HepG2 (cell line): ENCODE data around the gene ARHGAP45. TPM values are rescaled to one million over a fixed set of nuclear protein-coding genes. Genes with fewer than 3 reads are reported as not detected.

Source experiments
- KLF11 ChIP-seq: IDR thresholded peaks from 2 replicates; pipeline ENCODE4 v1.6.1; 2016; ENCODE audit warnings: missing compliant biosample characterization
- MEIS2 ChIP-seq: sonication (generic); formaldehyde crosslinking; IDR thresholded peaks from 2 replicates; pipeline ENCODE4 v1.9.0; 2021; ENCODE audit warnings: mild to moderate bottlenecking, missing genetic modification reagents
- MTF2 ChIP-seq: sonication (generic); formaldehyde crosslinking; IDR thresholded peaks from 2 replicates; pipeline ENCODE4 v1.5.0; 2020; ENCODE audit warnings: missing genetic modification reagents, borderline replicate concordance
- NFYC ChIP-seq: IDR thresholded peaks from 2 replicates; pipeline ENCODE4 v1.6.1; 2016; ENCODE audit warnings: missing genetic modification reagents, missing compliant biosample characterization
- PAXIP1 ChIP-seq: sonication (generic); formaldehyde crosslinking; conservative IDR thresholded peaks from 2 replicates; pipeline ENCODE4 v1.4.0; 2020; ENCODE audit warnings: mild to moderate bottlenecking, missing genetic modification reagents, moderate library complexity
- RXRB ChIP-seq: IDR thresholded peaks from 2 replicates; pipeline ENCODE4 v1.6.1; 2016; ENCODE audit warnings: borderline replicate concordance, missing genetic modification reagents, missing compliant biosample characterization
- SNRNP70 ChIP-seq: fragments of 200-400 bp; formaldehyde crosslinking; IDR thresholded peaks from 2 replicates; pipeline ENCODE4 v1.6.1; 2017; ENCODE audit warnings: mild to moderate bottlenecking, low read depth, low read length, moderate library complexity
- SOX5 ChIP-seq: IDR thresholded peaks from 2 replicates; pipeline ENCODE4 v1.6.1; 2016; ENCODE audit warnings: borderline replicate concordance
- TRIM22 ChIP-seq: fragments of 450-650 bp; IDR thresholded peaks from 2 replicates; pipeline ENCODE4 v1.6.1; 2017
- ZBTB10 ChIP-seq: sonication (generic); formaldehyde crosslinking; IDR thresholded peaks from 2 replicates; pipeline ENCODE4 v1.4.0; 2020; ENCODE audit warnings: missing genetic modification reagents, borderline replicate concordance
- ZBTB7B ChIP-seq: sonication (generic); formaldehyde crosslinking; IDR thresholded peaks from 2 replicates; pipeline ENCODE4 v1.4.0; 2020; ENCODE audit warnings: missing genetic modification reagents
- ZFP37 ChIP-seq: sonication (generic); formaldehyde crosslinking; IDR thresholded peaks from 2 replicates; pipeline ENCODE4 v1.4.0; 2020; ENCODE audit warnings: missing genetic modification reagents, borderline replicate concordance
- ZNF18 ChIP-seq: sonication (generic); formaldehyde crosslinking; IDR thresholded peaks from 2 replicates; pipeline ENCODE4 v1.8.0; 2022; ENCODE audit warnings: mild to moderate bottlenecking, missing genetic modification reagents; ENCODE audit not compliant: insufficient replicate concordance
- ZNF207 ChIP-seq: fragments of 450-650 bp; IDR thresholded peaks from 2 replicates; pipeline ENCODE4 v1.6.1; 2016; ENCODE audit warnings: antibody characterized with exemption, borderline replicate concordance
- ZNF33B ChIP-seq: sonication (generic); formaldehyde crosslinking; IDR thresholded peaks from 2 replicates; pipeline ENCODE4 v1.5.1; 2020; ENCODE audit warnings: mild to moderate bottlenecking, missing genetic modification reagents
- ZNF503 ChIP-seq: sonication (generic); formaldehyde crosslinking; IDR thresholded peaks from 2 replicates; pipeline ENCODE4 v1.4.0; 2020; ENCODE audit warnings: missing genetic modification reagents
- ZNF83 ChIP-seq: sonication (generic); formaldehyde crosslinking; IDR thresholded peaks from 2 replicates; pipeline ENCODE4 v1.4.0; 2020; ENCODE audit warnings: missing genetic modification reagents, mild to moderate bottlenecking, borderline replicate concordance
- ZNF891 ChIP-seq: sonication (generic); formaldehyde crosslinking; IDR thresholded peaks from 2 replicates; pipeline ENCODE4 v1.5.0; 2020; ENCODE audit warnings: mild to moderate bottlenecking, missing genetic modification reagents
- polyA plus RNA-seq, 8 experiments: library from polyadenylated mRNA; depleted of rRNA in 3 of 8; stranded (reverse) in 7 of 8; unstranded in 1 of 8; fragments of >200 nt; fragmentation: Illumina TruSeq in 4 of 8; extraction: Trizol in 4 of 8; gene quantifications; 2 replicates each; pipeline versions ENCODE4 v1.2.1 to v1.2.3, GENCODE V29; 2011 to 2016; ENCODE audit warnings: low read depth in 4 of 8, missing spikeins in 1 of 8, mixed read lengths in 1 of 8; ENCODE audit not compliant: insufficient read depth in 1 of 8
- total RNA-seq, 5 experiments: library from RNA; depleted of rRNA; stranded (reverse); fragments of >200 nt; fragmentation: Illumina TruSeq; extraction: Trizol; gene quantifications; 2 replicates each; pipeline ENCODE4 v1.2.3, GENCODE V29; 2016; ENCODE audit warnings: low read depth in 1 of 5

Gene ARHGAP45
- total and polyA plus RNA-seq, 2 of the 13 experiments (the other 11 are each of a cell fraction or from before 2014, with no cell fraction given): 0.84 to 32.0 TPM

- TF ChIP-seq ZBTB10 (CRISPR knock-in tag): no peak
- peak; percentile 45; the same call in 1 of the 2 replicates for TF ChIP-seq ZNF503 (CRISPR knock-in tag)
- no peak for TF ChIP-seq ZNF891 (CRISPR knock-in tag)
- 0 out of 2 replicates have a peak, but pooled peaks have one; percentile 74 for TF ChIP-seq ZFP37
- peak; percentile 26; the same call in 1 of the 2 replicates for TF ChIP-seq MEIS2 (CRISPR knock-in tag)
- peak; percentile 50; the same call in 1 of the 2 replicates for TF ChIP-seq PAXIP1 (CRISPR knock-in tag)
- TF ChIP-seq SNRNP70: no peak
- TF ChIP-seq NFYC (CRISPR knock-in tag): peak; percentile 18; the same call in 1 of the 2 replicates
- peak; percentile 47; the same call in 1 of the 2 replicates for TF ChIP-seq ZNF83 (CRISPR knock-in tag)
- TF ChIP-seq MTF2 (CRISPR knock-in tag): no peak
- peak; percentile 88 for TF ChIP-seq ZBTB7B
- TF ChIP-seq SOX5 (CRISPR knock-in tag): peak; percentile 41
- peak; percentile 77 for TF ChIP-seq ZNF18 (CRISPR knock-in tag)
- peak; percentile 40; the same call in 1 of the 2 replicates for TF ChIP-seq KLF11 (CRISPR knock-in tag)
- peak; percentile 37; the same call in 1 of the 2 replicates for TF ChIP-seq RXRB (CRISPR knock-in tag)
- TF ChIP-seq TRIM22: no peak
- TF ChIP-seq ZNF33B (CRISPR knock-in tag): no peak
- no peak for TF ChIP-seq ZNF207
Observed at GRCh38 chr19:1066251-1066747, 668 bp upstream of the ARHGAP45 start (continued).
